A549 (cell line): Measurements from ENCODE around the gene TLCD2. TPM values are rescaled to one million over a fixed set of nuclear protein-coding genes. Genes with fewer than 3 reads are reported as not detected.

Experiments
- ATAC-seq, 2 experiments: fragments of 200-7000 bp in 1 of 2; fragments of >200 bp in 1 of 2; cut with Nextera tagmentation in 1 of 2; cut with Tn5 transposase in 1 of 2; 3 replicates each; pipeline versions ENCODE4 v1.8.0 to v1.9.1; 2018 to 2020; ENCODE audit warnings: mild to moderate bottlenecking in 1 of 2, moderate library complexity in 1 of 2
- CTCF ChIA-PET: fragments of 300-600 bp; sonication (Branson Sonifier 250); formaldehyde crosslinking; extraction: SDS; loops from one replicate; lab custom pipeline; 2021; ENCODE audit warnings: antibody characterized with exemption, inconsistent platforms; lab: Yijun Ruan, JAX
- POLR2A ChIA-PET: fragments of 350-600 bp; formaldehyde crosslinking; extraction: SDS; loops from one replicate; lab custom pipeline; 2021; ENCODE audit warnings: antibody characterized with exemption, inconsistent platforms; lab: Yijun Ruan, JAX
- DNase-seq, 2 experiments: peaks; one replicate each; pipeline versions ENCODE4 v3.0.0 to v3.0.0-alpha.2; 2011 to 2016; ENCODE audit warnings: low read depth in 1 of 2, low spot score in 1 of 2
- FAIRE-seq: peaks from 2 replicates; lab custom pipeline; 2011; peaks lifted over from hg19 to GRCh38; lab: Jason Lieb, UNC
- H3K27ac ChIP-seq, 2 experiments: fragments of >200 bp; sonication (Bioruptor Twin); formaldehyde crosslinking; 3 replicates each; pipeline ENCODE4 v1.5.1; 2016 to 2017
- H3K4me1 ChIP-seq: fragments of >200 bp; sonication (Bioruptor Twin); formaldehyde crosslinking; 3 replicates; pipeline ENCODE4 v1.6.1; 2016
- H3K4me2 ChIP-seq: fragments of >200 bp; sonication (Bioruptor Twin); formaldehyde crosslinking; 3 replicates; pipeline ENCODE4 v1.6.1; 2016
- H3K4me3 ChIP-seq: fragments of >200 bp; sonication (Bioruptor Twin); formaldehyde crosslinking; 3 replicates; pipeline ENCODE4 v1.5.1; 2016
- H3K9me3 ChIP-seq: fragments of >200 bp; sonication (Bioruptor Twin); formaldehyde crosslinking; 3 replicates; pipeline ENCODE4 v1.6.1; 2016
- BHLHE40 ChIP-seq: IDR thresholded peaks from 2 replicates; pipeline ENCODE4 v1.6.1; 2012; ENCODE audit warnings: low read depth, low read length, inconsistent platforms
- CEBPB ChIP-seq, 2 experiments: fragments of >200 bp in 1 of 2; sonication (Bioruptor Twin) in 1 of 2; formaldehyde crosslinking in 1 of 2; IDR thresholded peaks; 2 replicates each; pipeline ENCODE4 v1.6.1; 2012 to 2016
- CTCF ChIP-seq: fragments of >200 bp; sonication (Bioruptor Twin); formaldehyde crosslinking; IDR thresholded peaks from 3 replicates; pipeline ENCODE4 v1.5.1; 2016
- EHF ChIP-seq: fragments of 250-450 bp; sonication (Bioruptor Pico); IDR thresholded peaks from 2 replicates; pipeline ENCODE4 v1.5.0; 2020; ENCODE audit warnings: mild to moderate bottlenecking
- ELK1 ChIP-seq: fragments of 150-350 bp; IDR thresholded peaks from 2 replicates; pipeline ENCODE4 v1.6.1; 2014; ENCODE audit warnings: low read depth, mild to moderate bottlenecking, low read length
- EP300 ChIP-seq, 2 experiments: fragments of >200 bp; sonication (Bioruptor Twin); formaldehyde crosslinking; IDR thresholded peaks; 2 replicates in 1 of 2; 3 replicates in 1 of 2; pipeline ENCODE4 v1.6.1; 2016 to 2017
- ESRRA ChIP-seq: fragments of 150-350 bp; IDR thresholded peaks from 2 replicates; pipeline ENCODE4 v1.6.1; 2014; ENCODE audit warnings: mild to moderate bottlenecking, low read length, borderline replicate concordance
- FOSL2 ChIP-seq, 2 experiments: fragments of 450-650 bp in 1 of 2; fragments of >200 bp in 1 of 2; sonication (Bioruptor Twin) in 1 of 2; formaldehyde crosslinking; IDR thresholded peaks; 2 replicates each; pipeline versions ENCODE4 v1.5.0 to v1.6.1; 2016 to 2020; ENCODE audit warnings: mild to moderate bottlenecking in 1 of 2, moderate library complexity in 1 of 2
- FOXS1 ChIP-seq: fragments of 250-450 bp; sonication (Bioruptor Pico); IDR thresholded peaks from 2 replicates; pipeline ENCODE4 v1.5.0; 2020; ENCODE audit warnings: mild to moderate bottlenecking, moderate library complexity
- JUNB ChIP-seq: fragments of >200 bp; sonication (Bioruptor Twin); formaldehyde crosslinking; IDR thresholded peaks from 2 replicates; pipeline ENCODE4 v1.6.1; 2016
- MAFK ChIP-seq: fragments of 450-650 bp; IDR thresholded peaks from 2 replicates; pipeline ENCODE4 v1.6.1; 2014; ENCODE audit not compliant: partially characterized antibody
- MAZ ChIP-seq: fragments of 150-350 bp; IDR thresholded peaks from 2 replicates; pipeline ENCODE4 v1.6.1; 2014; ENCODE audit warnings: antibody characterized with exemption, low read depth, low read length, borderline replicate concordance
- MYC ChIP-seq: IDR thresholded peaks from 2 replicates; pipeline ENCODE4 v1.6.1; 2012; ENCODE audit warnings: mild to moderate bottlenecking, inconsistent platforms, low read length, improper control_type of control experiment, borderline replicate concordance
- PHF8 ChIP-seq: fragments of 200-600 bp; sonication (generic); IDR thresholded peaks from 2 replicates; pipeline ENCODE4 v1.6.1; 2016; ENCODE audit warnings: low read depth, mild to moderate bottlenecking, antibody characterized with exemption, moderate library complexity, borderline replicate concordance
- POLR2A ChIP-seq: IDR thresholded peaks from 2 replicates; pipeline ENCODE4 v1.6.1; 2012; ENCODE audit warnings: mild to moderate bottlenecking, low read length
- TFCP2L1 ChIP-seq: fragments of 250-450 bp; sonication (Bioruptor Pico); IDR thresholded peaks from 2 replicates; pipeline ENCODE4 v1.5.0; 2021; ENCODE audit warnings: mild to moderate bottlenecking
- USF2 ChIP-seq: fragments of 450-650 bp; IDR thresholded peaks from 2 replicates; pipeline ENCODE4 v1.6.1; 2014; ENCODE audit warnings: antibody characterized with exemption
- ZFP36 ChIP-seq: fragments of 450-650 bp; IDR thresholded peaks from 2 replicates; pipeline ENCODE4 v1.6.1; 2014; ENCODE audit warnings: borderline replicate concordance; ENCODE audit not compliant: partially characterized antibody
- WGBS: methylation state at CpG from one replicate; pipeline ENCODE4 v1.1.6; 2017; ENCODE audit errors: missing lambda C conversion rate; 5-methylcytosine and 5-hydroxymethylcytosine counted together
- polyA plus RNA-seq, 4 experiments: library from polyadenylated mRNA; depleted of rRNA in 3 of 4; stranded (reverse); fragments of >200 nt; fragmentation: RNase III in 1 of 4; extraction: RNeasy Plus Mini Kit Qiagen cat#74134 plus additional on column Dnase treatment in 1 of 4; gene quantifications; 2 replicates in 3 of 4; 3 replicates in 1 of 4; pipeline ENCODE4 v1.2.3, GENCODE V29; 2011 to 2017
- TF ChIP-seq, protein P1 (sequence below): fragments of >200 bp; sonication (Bioruptor Twin); formaldehyde crosslinking; IDR thresholded peaks from 3 replicates; pipeline ENCODE4 v1.6.1; 2016
- TF ChIP-seq, protein P2 (sequence below): fragments of >200 bp; sonication (Bioruptor Twin); formaldehyde crosslinking; IDR thresholded peaks from 2 replicates; pipeline ENCODE4 v1.6.1; 2016
- TF ChIP-seq, protein P3 (sequence below): fragments of 250-450 bp; sonication (Bioruptor Pico); IDR thresholded peaks from 2 replicates; pipeline ENCODE4 v1.5.0; 2021; ENCODE audit warnings: mild to moderate bottlenecking, moderate library complexity, borderline replicate concordance
- TF ChIP-seq, protein P4 (sequence below): IDR thresholded peaks from 2 replicates; pipeline ENCODE4 v1.6.1; 2012
- TF ChIP-seq, protein P5 (sequence below): fragments of 250-450 bp; sonication (Bioruptor Pico); IDR thresholded peaks from 2 replicates; pipeline ENCODE4 v1.5.0; 2020; ENCODE audit warnings: low read depth, mild to moderate bottlenecking, moderate library complexity

Gene TLCD2
- polyA plus RNA-seq, 2 of the 4 experiments (the other 2 are of a cell fraction), result 3.5 to 4.5 TPM

- TF ChIP-seq USF2 (peak; percentile 83), CTCF (no peak), MYC (peak; percentile 46; the same call in 1 of the 2 replicates), CEBPB (IDR thresholded peaks at IDR 0.05) (peak; percentile 14 to 75; a peak in 2 of 4 replicates), FOXS1 (CRISPR knock-in tag) (no peak), POLR2A (peak; percentile 69), MAFK (peak; percentile 99), BHLHE40 (peak; percentile 22; the same call in 1 of the 2 replicates), ZFP36 (no peak)
- TF ChIP-seq, protein P1, sequence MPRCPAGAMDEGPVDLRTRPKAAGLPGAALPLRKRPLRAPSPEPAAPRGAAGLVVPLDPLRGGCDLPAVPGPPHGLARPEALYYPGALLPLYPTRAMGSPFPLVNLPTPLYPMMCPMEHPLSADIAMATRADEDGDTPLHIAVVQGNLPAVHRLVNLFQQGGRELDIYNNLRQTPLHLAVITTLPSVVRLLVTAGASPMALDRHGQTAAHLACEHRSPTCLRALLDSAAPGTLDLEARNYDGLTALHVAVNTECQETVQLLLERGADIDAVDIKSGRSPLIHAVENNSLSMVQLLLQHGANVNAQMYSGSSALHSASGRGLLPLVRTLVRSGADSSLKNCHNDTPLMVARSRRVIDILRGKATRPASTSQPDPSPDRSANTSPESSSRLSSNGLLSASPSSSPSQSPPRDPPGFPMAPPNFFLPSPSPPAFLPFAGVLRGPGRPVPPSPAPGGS, result peak; percentile 57; the same call in 2 of the 3 replicates
Measured at GRCh38 chr17:1716912-1717695, 6.9 kb upstream of the TLCD2 start (continued).

- no peaks in the 10 kb centered on the region for H3K9me3 ChIP-seq
- ChIA-PET POLR2A (interaction anchor here (0.5 to 3.4 kb wide), 53 partner anchors 8 to 676 kb away, joined by 3 to 43 read pairs (median 5); partner anchors contain the start of genes INPP5K, PITPNA, PRPF8 and RILP), CTCF (interaction anchor here (0.9 to 23.8 kb wide), 16 partner anchors 12 to 325 kb away, joined by 3 to 591 read pairs (median 5); partner anchors contain the start of genes OVCA2, RILP and SERPINF1)
- DNase-seq (peak; percentile 100), ATAC-seq (peak; percentile 55 to 76), FAIRE-seq (peak; percentile 99)
- H3K4me2 ChIP-seq, result peak overlapping the region; percentile 99
- peak overlapping the region; percentile 95 to 100 for H3K27ac ChIP-seq
- WGBS, result 1% methylated on average over 42 of the region's 70 CpGs
- peak overlapping the region; percentile 87 for H3K4me3 ChIP-seq
- H3K4me1 ChIP-seq, result peaks cover 48% of the 10 kb centered on the region
- TF ChIP-seq, protein P2, sequence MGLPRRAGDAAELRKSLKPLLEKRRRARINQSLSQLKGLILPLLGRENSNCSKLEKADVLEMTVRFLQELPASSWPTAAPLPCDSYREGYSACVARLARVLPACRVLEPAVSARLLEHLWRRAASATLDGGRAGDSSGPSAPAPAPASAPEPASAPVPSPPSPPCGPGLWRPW, result no peak
- TF ChIP-seq MAFK (peak; percentile 97), TFCP2L1 (CRISPR knock-in tag) (peak; percentile 93), JUNB (no peak), EP300 (IDR thresholded peaks at IDR 0.05) (no peak), EHF (CRISPR knock-in tag) (peak; percentile 72; the same call in 1 of the 2 replicates), PHF8 (peak; percentile 60; the same call in 1 of the 2 replicates), ELK1 (no peak), MAZ (0 out of 2 replicates have a peak, but pooled peaks have one; percentile 23), ESRRA (no peak), FOSL2 (IDR thresholded peaks at IDR 0.05) (no peak), FOSL2 (CRISPR knock-in tag; IDR thresholded peaks at IDR 0.05) (peak; percentile 78), ZFP36 (no peak), MYC (0 out of 2 replicates have a peak, but pooled peaks have one; percentile 54), CEBPB (IDR thresholded peaks at IDR 0.05) (0 out of 4 replicates have a peak, but pooled peaks of 1 of the 2 experiments have one; percentile 19)
- TF ChIP-seq, protein P3, sequence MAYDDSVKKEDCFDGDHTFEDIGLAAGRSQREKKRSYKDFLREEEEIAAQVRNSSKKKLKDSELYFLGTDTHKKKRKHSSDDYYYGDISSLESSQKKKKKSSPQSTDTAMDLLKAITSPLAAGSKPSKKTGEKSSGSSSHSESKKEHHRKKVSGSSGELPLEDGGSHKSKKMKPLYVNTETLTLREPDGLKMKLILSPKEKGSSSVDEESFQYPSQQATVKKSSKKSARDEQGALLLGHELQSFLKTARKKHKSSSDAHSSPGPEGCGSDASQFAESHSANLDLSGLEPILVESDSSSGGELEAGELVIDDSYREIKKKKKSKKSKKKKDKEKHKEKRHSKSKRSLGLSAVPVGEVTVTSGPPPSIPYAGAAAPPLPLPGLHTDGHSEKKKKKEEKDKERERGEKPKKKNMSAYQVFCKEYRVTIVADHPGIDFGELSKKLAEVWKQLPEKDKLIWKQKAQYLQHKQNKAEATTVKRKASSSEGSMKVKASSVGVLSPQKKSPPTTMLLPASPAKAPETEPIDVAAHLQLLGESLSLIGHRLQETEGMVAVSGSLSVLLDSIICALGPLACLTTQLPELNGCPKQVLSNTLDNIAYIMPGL (CRISPR knock-in tag), result 0 out of 2 replicates have a peak, but pooled peaks have one; percentile 20
- TF ChIP-seq, protein P4, sequence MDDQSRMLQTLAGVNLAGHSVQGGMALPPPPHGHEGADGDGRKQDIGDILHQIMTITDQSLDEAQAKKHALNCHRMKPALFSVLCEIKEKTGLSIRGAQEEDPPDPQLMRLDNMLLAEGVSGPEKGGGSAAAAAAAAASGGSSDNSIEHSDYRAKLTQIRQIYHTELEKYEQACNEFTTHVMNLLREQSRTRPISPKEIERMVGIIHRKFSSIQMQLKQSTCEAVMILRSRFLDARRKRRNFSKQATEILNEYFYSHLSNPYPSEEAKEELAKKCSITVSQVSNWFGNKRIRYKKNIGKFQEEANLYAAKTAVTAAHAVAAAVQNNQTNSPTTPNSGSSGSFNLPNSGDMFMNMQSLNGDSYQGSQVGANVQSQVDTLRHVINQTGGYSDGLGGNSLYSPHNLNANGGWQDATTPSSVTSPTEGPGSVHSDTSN, result peak; percentile 95
- TF ChIP-seq, protein P5, sequence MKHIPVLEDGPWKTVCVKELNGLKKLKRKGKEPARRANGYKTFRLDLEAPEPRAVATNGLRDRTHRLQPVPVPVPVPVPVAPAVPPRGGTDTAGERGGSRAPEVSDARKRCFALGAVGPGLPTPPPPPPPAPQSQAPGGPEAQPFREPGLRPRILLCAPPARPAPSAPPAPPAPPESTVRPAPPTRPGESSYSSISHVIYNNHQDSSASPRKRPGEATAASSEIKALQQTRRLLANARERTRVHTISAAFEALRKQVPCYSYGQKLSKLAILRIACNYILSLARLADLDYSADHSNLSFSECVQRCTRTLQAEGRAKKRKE (CRISPR knock-in tag), result peak; percentile 74; the same call in 1 of the 2 replicates
Measured at GRCh38 chr17:1716076-1716911, 6.1 kb upstream of the TLCD2 start.
